Heart left ventricle (tissue), 16 donors: ENCODE results near the gene OXA1L. TPM values are rescaled to one million over a fixed set of nuclear protein-coding genes. Genes with fewer than 3 reads are reported as not detected.
"Not testable (repeated sequence)": the region's sequence is repeated elsewhere in the genome, so short reads cannot be mapped to it uniquely, and the experiment has no call there.

ENCODE experiments used
- ATAC-seq, 4 donors: fragments of 200-7000 bp; cut with Tn5 transposase; one replicate each; pipeline ENCODE4 v1.9.1; 2020 to 2022; ENCODE audit warnings: moderate library complexity in 4 of 4, mild to moderate bottlenecking in 3 of 4, moderate number of reproducible peaks in 1 of 4
- DNase-seq, 5 donors: peaks; one replicate each; pipeline ENCODE4 v3.0.0-alpha.2; 2020
- H3K27ac ChIP-seq, 12 donors: fragments of 200-600 bp; sonication (generic) in 4 of 12; one replicate each; pipeline versions ENCODE4 v1.5.0 to v1.8.0; 2016 to 2022; ENCODE audit warnings: mild to moderate bottlenecking in 2 of 12
- H3K27me3 ChIP-seq, 9 donors: fragments of 200-600 bp; sonication (generic) in 2 of 9; one replicate each; pipeline versions ENCODE4 v1.5.1 to v1.8.0; 2016 to 2022; ENCODE audit warnings: mild to moderate bottlenecking in 3 of 9
- H3K36me3 ChIP-seq, 9 donors: fragments of 200-600 bp; sonication (generic) in 2 of 9; one replicate each; pipeline versions ENCODE4 v1.5.0 to v1.8.0; 2018 to 2022; ENCODE audit warnings: mild to moderate bottlenecking in 2 of 9
- H3K4me1 ChIP-seq, 12 donors: fragments of 200-600 bp; sonication (generic) in 4 of 12; one replicate each; pipeline versions ENCODE4 v1.5.0 to v1.8.0; 2016 to 2022; ENCODE audit warnings: mild to moderate bottlenecking in 3 of 12
- H3K4me3 ChIP-seq, 12 donors: fragments of 200-600 bp; sonication (generic) in 4 of 12; one replicate each; pipeline versions ENCODE4 v1.5.0 to v1.8.0; 2017 to 2022; ENCODE audit warnings: mild to moderate bottlenecking in 9 of 12, moderate library complexity in 4 of 12
- H3K9me3 ChIP-seq, 12 donors: fragments of 200-600 bp; sonication (generic) in 4 of 12; one replicate each; pipeline versions ENCODE4 v1.5.0 to v1.8.0; 2016 to 2022; ENCODE audit warnings: mild to moderate bottlenecking in 1 of 12
- CTCF ChIP-seq, 12 donors: fragments of 200-600 bp; sonication (generic) in 4 of 12; IDR thresholded peaks; one replicate each; pipeline versions ENCODE4 v1.5.0 to v1.8.0; 2018 to 2022; ENCODE audit warnings: antibody characterized with exemption in 12 of 12, mild to moderate bottlenecking in 5 of 12
- POLR2A ChIP-seq, 2 donors: fragments of 450-650 bp; IDR thresholded peaks; one replicate each; pipeline ENCODE4 v1.6.1; 2017; ENCODE audit warnings: antibody characterized with exemption in 2 of 2, mild to moderate bottlenecking in 2 of 2, moderate library complexity in 2 of 2
- WGBS, 4 donors: extraction: QIAGEN DNeasy Blood & Tissue Kit in 2 of 4; methylation state at CpG; one replicate each; pipeline versions ENCODE4 v1.1.5 to v1.1.7; 2013 to 2018; 5-methylcytosine and 5-hydroxymethylcytosine counted together
- intact Hi-C, 10 donors: fragments of 100-400 bp; cut with DNase I; formaldehyde crosslinking; loops; one replicate each; pipeline versions ENCODE4 v1.11.1 to v1.14.2; 2022
- polyA plus RNA-seq, 2 donors: library from polyadenylated mRNA; stranded (reverse); fragments of 200-250 nt; gene quantifications; one replicate each; pipeline ENCODE4 v1.2.3, GENCODE V29; 2013
- total RNA-seq, 9 donors: library from RNA; depleted of rRNA in 2 of 9; stranded (reverse); fragments of >200 nt in 2 of 9; fragmentation: NEBNext Ultra II Directional in 3 of 9; extraction: Animal tissue kit (Norgen Biotek cat#: 25700) in 3 of 9; gene quantifications; one replicate each; pipeline versions ENCODE4 v1.1.0 to v1.2.4, GENCODE V29; 2016 to 2023
- donor health status: ischemic (EF 13 %, LVEDD 7.1; RV severe dilation, severe dysfunction).
- donor health status: healthy with polysubstance abuse.
- donor health status: DM: no; HTN: yes; CAD: no.
- donor health status: DM: no; HTN: no; CAD: no.
- donor health status: ischemic (EF 25% LVEDD 6.9; RV normal size, moderate dysfunction).
- donor health status: ischemic (EF 25% LVEDD 5.7; RV mildly dilated, moderate dysfunction).
- donor health status: healthy.
- donor health status: DM: yes; HTN: yes; CAD: no.
- donor health status: ischemic (EF 35%, LVEDD 5.7; RV mildly dilated, moderate dysfunction).
- donor health status: nonischemic (EF 11% LVEDD 7.7; RV severe dilation, severe dysfunction).
- donor health status: DM: yes; HTN: yes; CAD: no.
- donor health status: PGD.
- donor health status: ischemic (EF 29% LVEDD 5.4; RV normal size, mild dysfunction).
- donor health status: nonischemic (EF 23%, LVEDD 6.1; RV moderate dilation, normal function).

OXA1L gene
- total and polyA plus RNA-seq, 11 donors: 91.5 to 205 (median 143) TPM

DNA sequence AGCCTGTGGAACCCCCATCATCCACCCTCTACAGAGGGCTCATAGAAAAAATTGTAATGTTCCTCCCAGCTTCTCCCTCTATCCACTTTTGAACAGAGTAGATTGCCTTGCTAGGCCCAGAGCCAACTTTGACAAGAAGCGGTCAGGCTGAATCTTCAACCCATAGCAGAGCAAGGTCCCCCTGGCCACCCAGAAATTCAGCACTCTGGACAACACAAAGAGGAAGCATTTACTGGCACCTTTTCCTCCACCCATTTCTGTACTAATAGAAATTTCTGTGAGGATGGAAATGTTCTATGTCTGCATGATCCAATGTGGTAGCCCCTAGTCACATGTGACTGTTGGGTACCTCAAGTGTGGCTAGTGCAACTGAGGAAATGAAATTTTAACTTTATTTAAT lies 42.7 kb upstream of the OXA1L start:
- TF ChIP-seq POLR2A (IDR thresholded peaks at IDR 0.05) (no peak), CTCF (IDR thresholded peaks at IDR 0.05) (no peak)
- DNase-seq: no peak
- 74 to 92% (median 85%) methylated on average over 1 of the region's 1 CpG for WGBS, 4 donors
- Histone ChIP-seq H3K9me3 (peaks cover 0 to 14% (median 1%) of the 10 kb centered on the region in 12 donors), H3K36me3 (no peaks in the 10 kb centered on the region), H3K4me3 (no peak overlapping the region), H3K4me1 (no peaks in the 10 kb centered on the region), H3K27me3 (no peaks in the 10 kb centered on the region), H3K27ac (no peak overlapping the region)
- ATAC-seq: no peak
- intact Hi-C loops: no loop called here

GRCh38 chr14:22724847-22725246 lies 41.6 kb upstream of the OXA1L start:
- 62 to 72% (median 65%) methylated on average over 5 to 8 of the region's 8 CpGs for WGBS, 4 donors
- intact Hi-C loops, ATAC-seq, H3K27ac ChIP-seq, H3K36me3 ChIP-seq, H3K27me3 ChIP-seq, H3K4me3 ChIP-seq, H3K4me1 ChIP-seq, DNase-seq: not testable (repeated sequence)
- peaks cover 0 to 14% (median 1%) of the 10 kb centered on the region in 12 donors for H3K9me3 ChIP-seq

DNA sequence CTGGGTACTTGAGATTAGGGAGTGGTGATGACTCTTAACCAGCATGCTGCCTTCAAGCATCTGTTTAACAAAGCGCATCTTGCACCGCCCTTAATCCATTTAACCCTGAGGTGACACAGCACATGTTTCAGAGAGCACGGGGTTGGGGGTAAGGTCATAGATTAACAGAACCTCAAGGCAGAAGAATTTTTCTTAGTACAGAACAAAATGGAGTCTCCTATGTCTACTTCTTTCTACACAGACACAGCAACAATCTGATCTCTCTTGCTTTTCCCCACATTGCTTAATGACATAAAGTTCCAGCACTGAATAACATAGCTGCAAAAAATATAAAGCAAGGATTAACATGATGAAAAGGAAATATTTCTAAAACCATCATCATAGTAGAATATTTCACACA lies 41.1 kb upstream of the OXA1L start:
- H3K4me3 ChIP-seq, ATAC-seq, H3K36me3 ChIP-seq, H3K27ac ChIP-seq, H3K4me1 ChIP-seq, intact Hi-C loops, DNase-seq, H3K27me3 ChIP-seq: not testable (repeated sequence)
- H3K9me3 ChIP-seq: peaks cover 0 to 14% (median 1%) of the 10 kb centered on the region in 12 donors
- WGBS, 4 donors: 38 to 46% (median 41%) methylated on average over 3 of the region's 3 CpGs

GRCh38 chr14:22726012-22726411 lies 40.5 kb upstream of the OXA1L start:
- intact Hi-C loops: no loop called here

DNA sequence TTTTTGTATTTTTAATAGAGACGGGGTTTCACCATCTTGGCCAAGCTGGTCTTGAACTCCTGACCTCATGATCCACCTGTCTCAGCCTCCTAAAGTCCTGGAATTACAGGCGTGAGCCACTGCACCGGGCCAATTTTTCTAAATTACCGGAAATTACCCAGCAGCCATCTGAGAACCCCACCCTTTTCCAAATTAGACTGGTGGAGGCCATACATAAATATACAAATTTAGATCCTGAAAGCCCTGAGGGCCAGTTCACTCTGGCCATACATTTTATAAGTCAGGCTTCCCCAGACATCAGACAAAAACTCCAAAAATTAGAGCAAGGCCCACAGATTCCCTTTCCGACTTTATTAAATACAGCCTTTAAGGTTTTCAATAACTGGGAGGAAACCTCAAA lies 34.4 kb upstream of the OXA1L start:
- WGBS, 4 donors: 81 to 91% (median 87%) methylated on average over 5 of the region's 5 CpGs
- intact Hi-C loops, H3K36me3 ChIP-seq: not testable (repeated sequence)

More at GRCh38 chr14:22726012-22726411, 40.5 kb upstream of the OXA1L start:
- no peak for ATAC-seq
- Histone ChIP-seq H3K9me3 (peaks cover 0 to 14% (median 1%) of the 10 kb centered on the region in 12 donors), H3K36me3 (no peaks in the 10 kb centered on the region), H3K27ac (no peak overlapping the region), H3K4me3 (no peak overlapping the region), H3K27me3 (no peaks in the 10 kb centered on the region), H3K4me1 (no peaks in the 10 kb centered on the region)
- 36 to 57% (median 53%) methylated on average over 1 of the region's 1 CpG for WGBS, 4 donors
- no peak for TF ChIP-seq CTCF (IDR thresholded peaks at IDR 0.05)
- TF ChIP-seq POLR2A (IDR thresholded peaks at IDR 0.05): no peak
- no peak for DNase-seq

DNA sequence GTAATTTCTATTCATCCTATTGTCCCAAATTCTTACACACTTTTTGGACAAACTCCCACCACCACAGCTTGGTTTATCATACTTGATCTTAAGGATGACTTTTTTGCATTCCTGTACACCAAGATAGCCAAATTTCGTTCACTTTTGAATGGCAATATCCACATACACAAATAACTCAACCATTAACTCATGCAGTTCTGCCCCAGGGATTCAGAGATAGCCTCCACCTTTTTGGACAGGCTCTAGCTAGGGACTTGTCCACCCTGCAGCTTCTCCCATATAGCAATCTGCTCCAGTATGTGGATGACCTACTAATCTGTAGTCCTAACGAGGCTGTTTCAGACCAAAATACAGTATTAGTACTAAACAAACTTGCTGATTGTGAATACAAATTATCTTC lies 32.7 kb upstream of the OXA1L start:
- ATAC-seq: no peak
- intact Hi-C loops: no loop called here
- Histone ChIP-seq H3K36me3 (no peaks in the 10 kb centered on the region), H3K27me3 (no peaks in the 10 kb centered on the region), H3K4me3 (no peak overlapping the region), H3K9me3 (no peaks in the 10 kb centered on the region), H3K4me1 (no peaks in the 10 kb centered on the region), H3K27ac (no peak overlapping the region)
- no peak for DNase-seq
- 54 to 86% (median 62%) methylated on average over 2 of the region's 2 CpGs for WGBS, 4 donors
- TF ChIP-seq CTCF (IDR thresholded peaks at IDR 0.05) (no peak), POLR2A (IDR thresholded peaks at IDR 0.05) (no peak)

More for the DNA sequence above, 34.4 kb upstream of the OXA1L start:
- not testable (repeated sequence) for H3K4me1 ChIP-seq, DNase-seq, H3K4me3 ChIP-seq, ATAC-seq, H3K9me3 ChIP-seq, H3K27me3 ChIP-seq, H3K27ac ChIP-seq
